ENCODE measurements around the gene METTL25B. TPM values are rescaled to one million over a fixed set of nuclear protein-coding genes. Genes with fewer than 3 reads are reported as not detected.

Gene METTL25B
- total and polyA plus RNA-seq, 2 donors (not counting 1 experiment from before 2014, with no cell fraction given) = 78.3 to 81.1 TPM

GRCh38 chr1:156705918-156706656 lies 22.2 kb upstream of the METTL25B start:
- Histone ChIP-seq H3K4me2 (replicated peaks; ENCODE audit: low read depth, low read length, poor library complexity, severe bottlenecking) (peak overlapping the region; percentile 99), H3K4me1 (ENCODE audit: control insufficient read depth in 2 of 2, insufficient read depth in 2 of 2, low read length in 2 of 2) (peaks cover 28% of the 10 kb centered on the region in 2 donors), H3K36me3 (replicated peaks in 1 of 2; ENCODE audit: control extremely low read depth in 1 of 2, control insufficient read depth in 1 of 2, extremely low read depth in 1 of 2, insufficient read depth in 2 of 2, low read length in 1 of 2) (no peaks in the 10 kb centered on the region), H3K79me2 (ENCODE audit: control insufficient read depth, insufficient read depth, low read length) (no peaks in the 10 kb centered on the region), H3K27ac (ENCODE audit: low read length in 2 of 2) (no peak overlapping the region), H3K9ac (ENCODE audit: low read length) (peak overlapping the region; percentile 74), H4K20me1 (ENCODE audit: control insufficient read depth, insufficient read depth, low read length, poor library complexity, severe bottlenecking) (peaks cover 7% of the 10 kb centered on the region), H3K27me3 (replicated peaks in 1 of 4; ENCODE audit: control extremely low read depth in 1 of 4, control insufficient read depth in 3 of 4, insufficient read depth in 4 of 4, low read length in 3 of 4) (peaks cover 3 to 51% (median 31%) of the 10 kb centered on the region in 4 experiments), H3K9me3 (ENCODE audit: control extremely low read depth in 1 of 3, control insufficient read depth in 2 of 3, insufficient read depth in 1 of 3, low read length in 2 of 3) (peaks cover 0 to 3% (median 0%) of the 10 kb centered on the region in 3 donors), H2AFZ (ENCODE audit: insufficient read depth, low read depth, low read length, poor library complexity, severe bottlenecking) (peak overlapping the region; percentile 71), H3K4me3 (ENCODE audit: control extremely low read depth in 1 of 5, extremely low read depth in 1 of 5, insufficient read depth in 1 of 5, low read depth in 2 of 5, low read length in 4 of 5) (peak overlapping the region in 4 of 5 experiments; percentile 54 to 70 (median 58))
- TF ChIP-seq EZH2 (IDR thresholded peaks at IDR 0.05; ENCODE audit: borderline replicate concordance, insufficient read depth, low read depth, low read length, poor library complexity, severe bottlenecking) = no peak
- TF ChIP-seq, protein P1, sequence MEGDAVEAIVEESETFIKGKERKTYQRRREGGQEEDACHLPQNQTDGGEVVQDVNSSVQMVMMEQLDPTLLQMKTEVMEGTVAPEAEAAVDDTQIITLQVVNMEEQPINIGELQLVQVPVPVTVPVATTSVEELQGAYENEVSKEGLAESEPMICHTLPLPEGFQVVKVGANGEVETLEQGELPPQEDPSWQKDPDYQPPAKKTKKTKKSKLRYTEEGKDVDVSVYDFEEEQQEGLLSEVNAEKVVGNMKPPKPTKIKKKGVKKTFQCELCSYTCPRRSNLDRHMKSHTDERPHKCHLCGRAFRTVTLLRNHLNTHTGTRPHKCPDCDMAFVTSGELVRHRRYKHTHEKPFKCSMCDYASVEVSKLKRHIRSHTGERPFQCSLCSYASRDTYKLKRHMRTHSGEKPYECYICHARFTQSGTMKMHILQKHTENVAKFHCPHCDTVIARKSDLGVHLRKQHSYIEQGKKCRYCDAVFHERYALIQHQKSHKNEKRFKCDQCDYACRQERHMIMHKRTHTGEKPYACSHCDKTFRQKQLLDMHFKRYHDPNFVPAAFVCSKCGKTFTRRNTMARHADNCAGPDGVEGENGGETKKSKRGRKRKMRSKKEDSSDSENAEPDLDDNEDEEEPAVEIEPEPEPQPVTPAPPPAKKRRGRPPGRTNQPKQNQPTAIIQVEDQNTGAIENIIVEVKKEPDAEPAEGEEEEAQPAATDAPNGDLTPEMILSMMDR (IDR thresholded peaks at IDR 0.05) = peak; percentile 82
- DNase-seq (peak; percentile 79), ATAC-seq (ENCODE audit: low read depth) (peak; percentile 68)
- intact Hi-C loops (cut with micrococcal nuclease) = loop anchor here (1.0 to 5.0 kb wide), 2 partner anchors 17 to 156 kb away; partner anchors contain the start of gene NTRK1
- peaks cover 20% of the 10 kb centered on the region for H3K27me3 Mint-ChIP-seq
- WGBS (ENCODE audit: insufficient coverage) = 2% methylated on average over 44 of the region's 45 CpGs
- peaks cover 32% of the 10 kb centered on the region for H3K4me1 Mint-ChIP-seq
- no peak overlapping the region for H3K27ac Mint-ChIP-seq
- ChIA-PET CTCF (interaction anchor here (1.0 to 7.6 kb wide), 18 partner anchors 10 to 184 kb away, joined by 3 to 80 read pairs (median 6); partner anchors contain the start of genes ISG20L2, METTL25B, MRPL24 and NES), POLR2A (interaction anchor here (1.1 to 2.1 kb wide), 2 partner anchors 22 to 28 kb away, joined by 4 to 7 read pairs; partner anchors contain the start of genes ISG20L2 and METTL25B)
- peak overlapping the region; percentile 89 for H3K4me3 Mint-ChIP-seq
- H3K9me3 Mint-ChIP-seq (ENCODE audit: insufficient read depth) = no peaks in the 10 kb centered on the region

All from B cell (primary cell).